ENCODE measurements around the gene WNT10A.
A peak's percentile ranks its signal among the peaks of the same experiment; 100 is the strongest.

The WNT10A gene

DNA sequence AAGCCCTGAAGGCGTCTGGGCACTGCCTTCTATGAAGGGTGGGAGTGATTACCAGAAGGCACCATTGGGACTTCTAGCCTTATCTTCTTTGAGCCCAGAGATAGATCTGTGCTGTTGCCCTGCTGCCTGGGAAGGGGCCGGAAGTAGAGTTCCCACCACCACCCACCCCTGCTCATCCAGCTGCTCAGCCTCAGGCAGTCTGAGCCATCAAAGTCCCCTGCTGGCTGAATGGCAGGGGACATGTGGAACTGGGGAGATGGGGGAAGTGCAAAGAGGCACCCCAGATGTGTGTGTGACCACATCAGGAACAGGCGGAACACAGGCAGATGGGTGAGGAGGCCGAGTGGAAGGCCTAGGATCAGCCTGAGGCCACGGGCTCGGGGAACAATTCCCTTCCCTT lies 3.3 kb upstream of the WNT10A start:
- DNase-seq (ENCODE audit: low spot score) = no peak

DNA sequence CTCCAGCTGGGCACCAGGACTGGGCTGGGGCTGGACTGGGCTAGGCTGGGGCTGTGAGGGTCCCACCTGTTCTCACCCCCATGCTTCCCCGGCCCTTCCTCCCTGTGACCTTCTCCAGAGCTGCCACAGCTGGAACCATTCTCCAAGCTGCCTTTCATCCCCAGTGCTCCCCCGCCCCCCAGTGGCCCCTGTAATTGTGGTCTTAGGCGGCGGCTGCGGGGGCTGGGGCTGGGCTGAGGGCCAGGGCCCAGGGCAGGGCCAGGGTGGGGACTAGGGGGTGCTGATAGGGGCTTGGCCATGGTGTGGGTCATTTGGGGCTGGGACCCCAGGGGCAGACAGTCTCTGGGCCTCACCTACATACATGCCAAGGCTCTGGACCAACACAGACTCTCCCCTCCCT lies 2.8 kb upstream of the WNT10A start:
- DNase-seq (ENCODE audit: low spot score) = no peak

- no peak for DNase-seq (ENCODE audit: low spot score)
Measured at GRCh38 chr2:218878486-218878885, 2.2 kb upstream of the WNT10A start.

- DNase-seq (ENCODE audit: low spot score) = no peak
Measured at GRCh38 chr2:218878926-218879761, 1.5 kb upstream of the WNT10A start.

GRCh38 chr2:218879776-218880101 lies 913 bp upstream of the WNT10A start:
- no peak for DNase-seq (ENCODE audit: low spot score)

DNA sequence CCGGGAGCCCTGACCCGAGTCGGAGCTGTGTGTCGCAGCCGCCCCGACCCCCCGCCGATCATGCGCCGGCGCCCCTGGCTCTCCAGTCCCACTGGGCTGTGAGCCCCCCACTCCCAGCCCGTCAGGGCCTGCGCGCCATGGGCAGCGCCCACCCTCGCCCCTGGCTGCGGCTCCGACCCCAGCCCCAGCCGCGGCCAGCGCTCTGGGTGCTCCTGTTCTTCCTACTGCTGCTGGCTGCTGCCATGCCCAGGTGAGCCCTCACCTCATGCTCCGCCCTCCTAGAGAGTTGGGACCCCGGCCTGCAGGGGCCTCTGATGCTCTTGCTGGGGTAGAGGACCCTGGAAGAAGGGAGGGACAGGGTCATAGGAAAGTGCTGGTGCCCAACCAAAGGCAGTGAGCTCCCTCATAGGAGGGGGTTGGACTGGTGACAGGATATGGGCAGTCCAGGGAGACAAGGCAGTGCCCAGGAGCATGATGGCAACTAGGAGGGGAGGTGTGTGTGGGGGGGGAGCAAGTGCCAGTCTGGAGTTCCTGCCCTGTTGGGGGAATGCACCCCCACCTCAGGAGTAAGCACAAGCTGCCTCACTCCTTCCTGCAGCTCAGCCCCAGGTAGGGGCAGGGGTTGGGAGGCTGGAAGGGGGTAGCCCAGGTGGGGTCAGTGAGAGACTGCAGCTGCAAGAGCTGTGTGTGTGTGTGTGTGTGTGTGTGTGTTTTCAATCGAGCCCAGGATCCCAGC lies 375 bp downstream of the WNT10A start:
- no peak for DNase-seq (ENCODE audit: low spot score)

DNA sequence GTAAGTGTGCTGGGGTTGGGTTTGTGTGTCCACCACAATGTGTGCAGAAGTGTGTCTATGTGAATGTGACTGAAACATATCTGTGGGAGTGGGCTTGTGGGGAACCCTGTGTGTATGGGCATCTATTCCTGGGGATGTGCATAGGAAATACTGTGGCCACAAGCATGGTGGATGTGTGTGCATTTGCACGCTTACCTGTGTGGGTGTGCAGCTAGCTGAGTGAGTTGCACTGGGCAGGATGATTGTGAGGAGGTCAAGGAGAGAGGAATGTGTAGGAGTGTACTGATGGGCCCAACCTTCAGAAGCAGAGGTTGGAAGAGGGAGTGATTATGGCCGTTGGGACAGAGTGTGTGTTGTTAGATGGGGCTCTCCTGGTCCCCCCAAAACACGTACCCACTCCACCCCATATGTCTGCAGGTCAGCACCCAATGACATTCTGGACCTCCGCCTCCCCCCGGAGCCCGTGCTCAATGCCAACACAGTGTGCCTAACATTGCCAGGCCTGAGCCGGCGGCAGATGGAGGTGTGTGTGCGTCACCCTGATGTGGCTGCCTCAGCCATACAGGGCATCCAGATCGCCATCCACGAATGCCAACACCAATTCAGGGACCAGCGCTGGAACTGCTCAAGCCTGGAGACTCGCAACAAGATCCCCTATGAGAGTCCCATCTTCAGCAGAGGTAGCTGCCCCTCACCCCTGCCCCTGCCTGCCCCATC lies 1.2 kb downstream of the WNT10A start:
- no peak for DNase-seq (ENCODE audit: low spot score)

DNA sequence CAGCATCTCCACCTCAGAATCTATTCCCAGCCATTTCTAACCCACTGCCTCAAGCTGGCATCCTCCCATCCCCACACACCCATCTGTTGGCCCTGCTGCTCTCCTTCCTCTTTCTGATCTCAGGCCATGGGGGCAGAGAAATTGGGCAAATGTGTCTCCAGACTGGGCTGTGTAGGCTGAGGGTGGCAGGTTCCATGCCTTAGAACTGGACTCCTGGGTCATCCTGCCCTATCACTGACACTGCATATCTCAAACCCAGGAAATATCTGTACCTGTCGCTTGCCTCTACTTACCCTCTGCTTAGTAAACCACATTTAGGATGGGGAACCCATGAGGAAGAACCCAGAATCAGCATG lies 1.8 kb downstream of the WNT10A start:
- no peak for DNase-seq (ENCODE audit: low spot score)

DNA sequence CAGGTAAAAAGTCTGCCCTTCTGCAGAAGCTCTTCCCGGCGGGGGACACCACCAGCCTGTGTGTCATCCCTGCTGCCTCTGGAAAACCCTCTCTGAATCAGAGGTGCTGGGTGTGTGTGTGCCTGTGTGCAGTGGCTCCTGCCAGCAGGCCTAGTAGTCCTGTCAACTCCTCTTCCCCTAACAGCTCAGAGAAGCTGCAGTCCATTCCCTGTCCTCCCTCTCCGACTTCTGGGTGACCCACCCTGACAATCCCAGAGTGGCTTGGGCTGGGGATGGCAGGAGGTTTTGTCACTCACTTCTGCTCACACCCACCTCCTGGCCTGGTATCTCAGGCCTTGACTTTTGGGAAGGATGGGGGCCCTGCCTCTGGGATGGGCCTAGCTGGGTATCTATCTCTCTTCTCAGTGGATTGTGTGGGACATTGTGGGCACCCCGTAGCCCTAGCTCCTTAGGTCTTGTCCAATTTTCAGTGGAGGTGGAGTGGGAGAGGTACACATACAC lies 2.3 kb downstream of the WNT10A start:
- DNase-seq (ENCODE audit: low spot score) = no peak

DNA sequence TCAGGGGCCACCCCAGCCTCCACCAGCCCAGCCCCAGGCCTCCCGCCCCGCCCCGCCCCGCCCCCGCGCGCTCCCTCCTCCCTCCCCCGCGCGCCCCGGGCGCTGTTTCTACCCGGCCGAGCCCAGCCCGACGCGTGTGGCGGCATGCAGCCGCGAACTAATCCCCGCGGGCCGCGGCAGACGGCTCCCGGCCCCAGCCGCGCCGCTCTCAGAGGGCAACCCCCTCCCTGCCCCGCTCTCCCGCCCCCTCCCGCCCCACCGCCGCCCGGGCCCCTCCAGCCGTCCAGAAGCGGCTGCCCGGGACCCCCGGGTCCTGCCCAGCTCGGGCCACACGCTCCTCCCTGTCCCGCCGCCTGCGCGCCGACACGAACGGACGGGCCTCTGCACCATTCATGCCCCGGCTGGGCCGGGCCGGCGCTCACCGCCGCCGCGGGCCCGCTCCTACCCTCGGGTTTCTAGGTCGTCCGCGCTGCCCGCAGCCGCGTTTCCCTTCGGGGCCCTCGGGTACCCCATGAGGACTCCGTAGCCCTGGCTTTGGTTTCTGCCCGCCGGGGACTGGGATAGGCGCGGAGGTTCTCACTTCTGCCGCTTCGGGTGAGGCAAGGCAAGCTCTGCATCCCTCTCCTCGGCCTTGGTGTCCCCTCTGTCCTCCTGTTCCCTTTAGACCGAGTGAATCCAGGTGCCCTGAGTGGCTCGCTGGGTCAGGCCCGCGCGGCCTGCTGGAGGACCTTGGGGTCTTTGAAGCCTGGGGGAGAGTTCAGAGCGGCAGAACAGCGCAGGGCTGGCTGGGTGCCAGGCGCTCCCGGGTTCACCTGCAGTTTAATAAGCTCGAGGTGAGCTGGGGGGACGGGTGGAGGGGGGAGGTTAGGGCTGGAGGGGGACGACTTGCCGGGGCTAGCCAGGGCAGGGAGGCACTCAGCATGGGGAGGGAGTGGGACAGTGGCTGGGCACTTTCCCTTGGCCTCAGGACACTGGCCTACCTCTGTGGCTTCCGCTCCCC lies 3.1 kb downstream of the WNT10A start:
- no peak for DNase-seq (ENCODE audit: low spot score)

GRCh38 chr2:218884519-218884918 lies 3.9 kb downstream of the WNT10A start:
- no peak for DNase-seq (ENCODE audit: low spot score)

- DNase-seq (ENCODE audit: low spot score) = peak; percentile 24
Measured at GRCh38 chr2:218885981-218886947, 5.6 kb downstream of the WNT10A start.

DNA sequence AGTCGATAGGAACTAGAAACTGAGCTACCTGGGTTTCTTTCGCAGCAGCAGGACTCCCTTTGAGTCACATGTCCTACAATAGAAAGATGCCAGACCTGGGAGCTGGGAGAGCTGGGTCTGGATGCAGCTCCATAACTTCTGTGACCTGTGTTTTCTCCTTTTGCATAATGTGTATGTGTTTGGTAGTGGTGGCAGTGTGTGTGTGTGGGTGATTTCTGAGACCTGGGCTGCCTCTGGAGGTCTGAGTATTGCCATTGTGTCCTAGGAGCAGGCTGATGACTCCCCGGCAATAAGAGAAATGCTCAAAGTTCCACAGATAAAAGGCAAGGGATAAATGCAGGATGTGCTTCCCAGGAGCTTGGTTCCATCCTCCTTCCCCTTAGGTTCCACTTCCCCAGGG lies 6.4 kb downstream of the WNT10A start:
- no peak for DNase-seq (ENCODE audit: low spot score)

DNA sequence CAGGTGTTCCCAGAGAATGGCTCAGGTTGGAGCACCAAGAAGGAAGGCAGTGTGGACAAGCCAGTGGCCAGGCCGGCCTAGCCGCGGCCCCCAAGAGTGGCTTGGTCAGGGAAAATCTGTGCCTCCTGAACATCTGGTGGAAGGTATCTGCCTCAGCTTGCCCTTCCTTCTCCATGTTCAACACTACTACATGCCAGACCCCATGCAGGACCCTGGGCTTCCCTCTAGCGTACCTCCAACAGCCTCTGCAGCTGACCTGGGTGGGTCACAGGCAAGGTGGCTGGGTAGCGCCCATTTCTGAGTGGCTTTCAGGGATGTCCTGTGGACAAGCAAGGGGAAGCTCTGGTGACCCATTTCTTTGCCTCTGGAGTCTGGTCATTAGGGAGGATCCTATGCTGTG lies 7.7 kb downstream of the WNT10A start:
- no peak for DNase-seq (ENCODE audit: low spot score)

DNA sequence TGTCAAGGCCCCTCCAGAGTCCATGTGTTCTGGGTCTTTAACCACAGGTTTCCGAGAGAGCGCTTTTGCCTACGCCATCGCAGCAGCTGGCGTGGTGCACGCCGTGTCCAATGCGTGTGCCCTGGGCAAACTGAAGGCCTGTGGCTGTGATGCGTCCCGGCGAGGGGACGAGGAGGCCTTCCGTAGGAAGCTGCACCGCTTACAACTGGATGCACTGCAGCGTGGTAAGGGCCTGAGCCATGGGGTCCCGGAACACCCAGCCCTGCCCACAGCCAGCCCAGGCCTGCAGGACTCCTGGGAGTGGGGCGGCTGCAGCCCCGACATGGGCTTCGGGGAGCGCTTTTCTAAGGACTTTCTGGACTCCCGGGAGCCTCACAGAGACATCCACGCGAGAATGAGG lies 9.3 kb downstream of the WNT10A start:
- no peak for DNase-seq (ENCODE audit: low spot score)

GRCh38 chr2:218890369-218890768 lies 9.7 kb downstream of the WNT10A start:
- DNase-seq (ENCODE audit: low spot score) = no peak

DNA sequence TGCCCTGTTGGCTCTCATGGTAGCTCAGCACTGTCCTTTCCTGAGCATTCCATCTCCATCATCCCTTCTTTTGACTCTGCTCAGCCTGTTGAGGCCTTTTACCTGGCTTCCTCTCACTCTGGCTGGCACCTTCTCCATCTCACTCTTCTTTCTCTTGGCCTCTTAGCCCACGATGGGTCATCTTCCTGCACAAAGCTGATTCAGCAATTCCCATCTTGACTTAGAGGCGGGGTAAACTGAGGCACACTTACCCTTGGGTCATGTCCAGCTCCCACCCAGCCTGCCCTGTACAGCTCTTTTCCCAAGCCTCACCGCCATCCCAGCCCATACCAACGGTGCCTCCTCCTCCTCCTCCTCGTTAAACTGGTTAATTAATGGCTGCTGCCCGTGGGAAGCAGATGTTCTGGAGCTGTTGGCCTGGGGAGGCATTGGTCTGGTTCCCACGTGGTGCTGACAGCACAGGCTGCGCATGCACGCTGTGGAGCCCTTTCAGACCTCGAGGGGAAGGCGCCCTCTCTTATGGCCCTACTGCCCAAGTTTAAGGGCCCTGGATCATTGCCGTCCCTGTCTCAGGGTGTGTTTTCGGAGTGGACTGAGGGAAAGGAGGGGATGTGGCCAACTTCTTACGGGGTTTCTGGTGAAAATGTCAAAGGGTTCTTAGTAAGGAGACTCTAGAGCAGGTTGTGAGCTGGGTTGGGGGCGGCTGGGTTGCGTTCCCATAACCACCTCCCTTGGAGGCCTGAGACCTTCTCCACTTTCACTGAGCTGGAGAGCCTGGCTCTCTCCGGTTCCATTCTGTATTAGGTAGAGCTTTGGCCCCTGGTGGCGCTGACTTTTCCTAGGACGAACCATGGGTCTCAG lies 10.9 kb downstream of the WNT10A start:
- DNase-seq (ENCODE audit: low spot score) = no peak

GRCh38 chr2:218892693-218893348 lies 12.2 kb downstream of the WNT10A start:
- DNase-seq (ENCODE audit: low spot score) = peak; percentile 27

All from pons (tissue), 1 donor.